MM.1S (cell line): Measurements from ENCODE around the gene AUTS2.

Source experiments
- EZH2phosphoT487 ChIP-seq: fragments of 300-600 bp; sonication (generic); IDR thresholded peaks from 2 replicates; pipeline ENCODE4 v1.6.1; 2018; ENCODE audit warnings: antibody characterized with exemption, low read length
- TF ChIP-seq, protein P1 (sequence below): fragments of 300-600 bp; sonication (generic); IDR thresholded peaks from 2 replicates; pipeline ENCODE4 v1.5.1; 2016; ENCODE audit warnings: antibody characterized with exemption, low read length, mixed read lengths

- TF ChIP-seq, protein P1, sequence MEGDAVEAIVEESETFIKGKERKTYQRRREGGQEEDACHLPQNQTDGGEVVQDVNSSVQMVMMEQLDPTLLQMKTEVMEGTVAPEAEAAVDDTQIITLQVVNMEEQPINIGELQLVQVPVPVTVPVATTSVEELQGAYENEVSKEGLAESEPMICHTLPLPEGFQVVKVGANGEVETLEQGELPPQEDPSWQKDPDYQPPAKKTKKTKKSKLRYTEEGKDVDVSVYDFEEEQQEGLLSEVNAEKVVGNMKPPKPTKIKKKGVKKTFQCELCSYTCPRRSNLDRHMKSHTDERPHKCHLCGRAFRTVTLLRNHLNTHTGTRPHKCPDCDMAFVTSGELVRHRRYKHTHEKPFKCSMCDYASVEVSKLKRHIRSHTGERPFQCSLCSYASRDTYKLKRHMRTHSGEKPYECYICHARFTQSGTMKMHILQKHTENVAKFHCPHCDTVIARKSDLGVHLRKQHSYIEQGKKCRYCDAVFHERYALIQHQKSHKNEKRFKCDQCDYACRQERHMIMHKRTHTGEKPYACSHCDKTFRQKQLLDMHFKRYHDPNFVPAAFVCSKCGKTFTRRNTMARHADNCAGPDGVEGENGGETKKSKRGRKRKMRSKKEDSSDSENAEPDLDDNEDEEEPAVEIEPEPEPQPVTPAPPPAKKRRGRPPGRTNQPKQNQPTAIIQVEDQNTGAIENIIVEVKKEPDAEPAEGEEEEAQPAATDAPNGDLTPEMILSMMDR = no peak
- no peak for TF ChIP-seq EZH2phosphoT487
These were observed 229.3 kb downstream of the AUTS2 start for GRCh38 chr7:69827558-69827957.
